H1 (cell line): ENCODE results near the gene A2ML1.

Experiments
- BCL11A ChIP-seq, 2 experiments: IDR thresholded peaks; one replicate each; pipeline ENCODE4 v1.6.1; 2011; ENCODE audit warnings: low read depth in 2 of 2, low read length in 2 of 2, mild to moderate bottlenecking in 2 of 2
- CHD2 ChIP-seq: IDR thresholded peaks from 2 replicates; pipeline ENCODE4 v1.6.1; 2012; ENCODE audit warnings: low read length, improper control_type of control experiment
- HDAC2 ChIP-seq, 2 experiments: fragments of 300-600 bp in 1 of 2; sonication (generic) in 1 of 2; IDR thresholded peaks; 2 replicates each; pipeline ENCODE4 v1.6.1; 2011 to 2012; ENCODE audit warnings: low read depth in 2 of 2, low read length in 2 of 2, mild to moderate bottlenecking in 2 of 2, moderate library complexity in 2 of 2, borderline replicate concordance in 1 of 2, inconsistent platforms in 1 of 2
- NRF1 ChIP-seq: IDR thresholded peaks from 2 replicates; pipeline ENCODE4 v1.6.1; 2011; ENCODE audit warnings: mild to moderate bottlenecking, low read depth, low read length, improper control_type of control experiment
- POLR2A ChIP-seq, 2 experiments: IDR thresholded peaks; 1 replicate in 1 of 2; 2 replicates in 1 of 2; pipeline ENCODE4 v1.6.1; 2011; ENCODE audit warnings: low read depth in 2 of 2, low read length in 2 of 2, mild to moderate bottlenecking in 2 of 2; ENCODE audit errors: control extremely low read depth in 1 of 2
- RAD21 ChIP-seq, 2 experiments: IDR thresholded peaks in 1 of 2; conservative IDR thresholded peaks in 1 of 2; 2 replicates each; pipeline ENCODE4 v1.6.1; 2011; ENCODE audit warnings: low read depth in 2 of 2, low read length in 2 of 2, improper control_type of control experiment in 1 of 2, inconsistent platforms in 1 of 2, mild to moderate bottlenecking in 1 of 2, moderate library complexity in 1 of 2
- SIRT6 ChIP-seq: IDR thresholded peaks from one replicate; pipeline ENCODE4 v1.7.1; 2012; ENCODE audit warnings: low read length, inconsistent platforms
- SIX5 ChIP-seq: IDR thresholded peaks from 2 replicates; pipeline ENCODE4 v1.6.1; 2011; ENCODE audit warnings: mild to moderate bottlenecking, low read depth, low read length
- ZNF274 ChIP-seq: IDR thresholded peaks from 2 replicates; pipeline ENCODE4 v1.7.0; 2012; ENCODE audit warnings: low read length, borderline replicate concordance; ENCODE audit errors: extremely low read depth
- TF ChIP-seq, protein P1 (sequence below), 3 experiments: IDR thresholded peaks; 1 replicate in 2 of 3; 2 replicates in 1 of 3; pipeline versions ENCODE4 v1.5.1 to v1.6.1; 2011; ENCODE audit warnings: low read length in 3 of 3, mild to moderate bottlenecking in 3 of 3, inconsistent platforms in 2 of 3, low read depth in 1 of 3, moderate library complexity in 1 of 3; ENCODE audit not compliant: insufficient read depth in 1 of 3; ENCODE audit errors: control extremely low read depth in 1 of 3

DNA sequence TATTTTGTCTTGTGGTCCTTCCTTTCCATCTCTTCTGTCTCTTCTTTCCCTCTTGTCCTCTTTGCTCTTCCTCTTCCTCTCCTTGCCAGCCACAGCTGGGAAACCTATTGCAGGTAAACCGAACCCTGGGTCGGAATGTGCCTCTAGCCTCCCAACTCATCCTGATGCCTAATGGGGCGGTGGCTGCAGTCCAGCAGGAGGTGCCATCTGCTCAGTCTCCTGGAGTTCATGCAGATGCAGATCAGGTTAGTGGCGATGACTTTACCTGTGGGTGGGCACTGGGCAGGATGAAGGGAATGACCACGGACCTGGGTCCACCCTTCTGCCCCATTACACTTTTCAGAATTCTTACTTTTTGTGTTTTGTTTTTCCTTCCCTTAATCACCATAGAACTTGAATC is 100.1 kb downstream of the A2ML1 start:
- TF ChIP-seq, protein P1, sequence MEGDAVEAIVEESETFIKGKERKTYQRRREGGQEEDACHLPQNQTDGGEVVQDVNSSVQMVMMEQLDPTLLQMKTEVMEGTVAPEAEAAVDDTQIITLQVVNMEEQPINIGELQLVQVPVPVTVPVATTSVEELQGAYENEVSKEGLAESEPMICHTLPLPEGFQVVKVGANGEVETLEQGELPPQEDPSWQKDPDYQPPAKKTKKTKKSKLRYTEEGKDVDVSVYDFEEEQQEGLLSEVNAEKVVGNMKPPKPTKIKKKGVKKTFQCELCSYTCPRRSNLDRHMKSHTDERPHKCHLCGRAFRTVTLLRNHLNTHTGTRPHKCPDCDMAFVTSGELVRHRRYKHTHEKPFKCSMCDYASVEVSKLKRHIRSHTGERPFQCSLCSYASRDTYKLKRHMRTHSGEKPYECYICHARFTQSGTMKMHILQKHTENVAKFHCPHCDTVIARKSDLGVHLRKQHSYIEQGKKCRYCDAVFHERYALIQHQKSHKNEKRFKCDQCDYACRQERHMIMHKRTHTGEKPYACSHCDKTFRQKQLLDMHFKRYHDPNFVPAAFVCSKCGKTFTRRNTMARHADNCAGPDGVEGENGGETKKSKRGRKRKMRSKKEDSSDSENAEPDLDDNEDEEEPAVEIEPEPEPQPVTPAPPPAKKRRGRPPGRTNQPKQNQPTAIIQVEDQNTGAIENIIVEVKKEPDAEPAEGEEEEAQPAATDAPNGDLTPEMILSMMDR (IDR thresholded peaks at IDR 0.05; ENCODE audit: control extremely low read depth in 1 of 3, insufficient read depth in 1 of 3, low read depth in 1 of 3, low read length in 3 of 3), result peak in 2 of 3 experiments; percentile 16 to 20; a peak in 2 of 4 replicates
- TF ChIP-seq POLR2A (IDR thresholded peaks at IDR 0.05; ENCODE audit: control extremely low read depth in 1 of 2, low read depth in 2 of 2, low read length in 2 of 2) (no peak), HDAC2 (IDR thresholded peaks at IDR 0.05; ENCODE audit: borderline replicate concordance in 1 of 2, low read depth in 2 of 2, low read length in 2 of 2) (no peak), CHD2 (no peak), NRF1 (no peak), ZNF274 (no peak), RAD21 (IDR thresholded peaks at IDR 0.05 in 1 of 2, conservative IDR thresholded peaks at IDR 0.05 in 1 of 2; ENCODE audit: low read depth in 2 of 2, low read length in 2 of 2) (peak in 1 of 2 experiments; percentile 3; a peak in 2 of 4 replicates), BCL11A (IDR thresholded peaks at IDR 0.05; ENCODE audit: low read depth in 2 of 2, low read length in 2 of 2) (no peak), SIRT6 (no peak), SIX5 (no peak)
